SIG-M5 (cell line): ENCODE data around the gene ATAD3B.
A peak's percentile ranks its signal among the peaks of the same experiment; 100 is the strongest.
"Not testable (repeated sequence)": the region's sequence is repeated elsewhere in the genome, so short reads cannot be mapped to it uniquely, and the experiment has no call there.

ENCODE experiments used
- DNase-seq: peaks from one replicate; lab custom pipeline; 2025; lab: John Stamatoyannopoulos, UW

The ATAD3B gene

GRCh38 chr1:1471389-1472052 is at the start of gene ATAD3B:
ATAD3B (plus strand) TSS chr1:1471765; CDS start chr1:1471885, 120 bp downstream.
- peak; percentile 37 for DNase-seq

GRCh38 chr1:1421907-1422464 is 49.6 kb upstream of the ATAD3B start:
- no peak for DNase-seq

- DNase-seq, result no peak
These were observed 48.9 kb upstream of the ATAD3B start for GRCh38 chr1:1422465-1423244.

- no peak for DNase-seq
These were observed 48.3 kb upstream of the ATAD3B start for GRCh38 chr1:1423245-1423597.

- no peak for DNase-seq
These were observed 46.9 kb upstream of the ATAD3B start for GRCh38 chr1:1424707-1425106.

- no peak for DNase-seq
These were observed 46.2 kb upstream of the ATAD3B start for GRCh38 chr1:1425426-1425752.

- no peak for DNase-seq
These were observed 45.6 kb upstream of the ATAD3B start for GRCh38 chr1:1425753-1426495.

- DNase-seq, result no peak
These were observed 45.0 kb upstream of the ATAD3B start for GRCh38 chr1:1426496-1427105.

- DNase-seq, result no peak
These were observed 44.3 kb upstream of the ATAD3B start for GRCh38 chr1:1427106-1427819.

- DNase-seq, result no peak
These were observed 43.8 kb upstream of the ATAD3B start for GRCh38 chr1:1427820-1428148.

- DNase-seq, result no peak
These were observed 43.4 kb upstream of the ATAD3B start for GRCh38 chr1:1428174-1428573.

GRCh38 chr1:1428967-1429366 is 42.6 kb upstream of the ATAD3B start:
- DNase-seq, result not testable (repeated sequence)

- no peak for DNase-seq
These were observed 41.9 kb upstream of the ATAD3B start for GRCh38 chr1:1429671-1430073.

GRCh38 chr1:1430114-1430982 is 41.2 kb upstream of the ATAD3B start:
- no peak for DNase-seq

GRCh38 chr1:1430992-1431844 is 40.3 kb upstream of the ATAD3B start:
- no peak for DNase-seq

GRCh38 chr1:1431845-1432273 is 39.7 kb upstream of the ATAD3B start:
- no peak for DNase-seq

- DNase-seq, result no peak
These were observed 39.2 kb upstream of the ATAD3B start for GRCh38 chr1:1432274-1432950.

GRCh38 chr1:1432951-1433803 is 38.4 kb upstream of the ATAD3B start:
- DNase-seq, result no peak
